HG03039 (cell line): ENCODE data around the gene ARHGDIB.

Experiments used
- ATAC-seq: cut with Tn5 transposase; IDR thresholded peaks from one replicate; pipeline ENCODE4 v1.9.1; 2021; ENCODE audit warnings: mild to moderate bottlenecking, moderate library complexity; ENCODE audit not compliant: unreplicated experiment

The ARHGDIB gene

DNA sequence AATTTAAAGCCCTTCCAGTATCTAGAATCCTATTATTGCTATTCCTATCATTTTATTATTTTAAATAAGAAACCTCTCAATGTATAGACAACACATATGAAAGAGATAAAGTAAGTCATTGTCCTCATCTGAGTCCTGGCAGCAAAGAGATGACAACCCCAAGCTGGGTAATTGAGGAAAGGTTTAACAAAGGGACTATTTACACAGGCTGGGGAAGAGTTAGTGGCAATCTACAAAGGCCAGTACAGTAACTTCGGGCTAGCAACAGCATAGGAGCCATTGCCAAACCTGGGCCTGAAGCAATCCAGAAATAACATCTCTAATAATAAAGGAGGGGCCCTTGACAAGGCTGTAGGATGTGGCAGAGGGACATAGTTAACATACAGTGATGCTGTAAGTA lies 22.6 kb upstream of the ARHGDIB start:
- ATAC-seq = no peak

DNA sequence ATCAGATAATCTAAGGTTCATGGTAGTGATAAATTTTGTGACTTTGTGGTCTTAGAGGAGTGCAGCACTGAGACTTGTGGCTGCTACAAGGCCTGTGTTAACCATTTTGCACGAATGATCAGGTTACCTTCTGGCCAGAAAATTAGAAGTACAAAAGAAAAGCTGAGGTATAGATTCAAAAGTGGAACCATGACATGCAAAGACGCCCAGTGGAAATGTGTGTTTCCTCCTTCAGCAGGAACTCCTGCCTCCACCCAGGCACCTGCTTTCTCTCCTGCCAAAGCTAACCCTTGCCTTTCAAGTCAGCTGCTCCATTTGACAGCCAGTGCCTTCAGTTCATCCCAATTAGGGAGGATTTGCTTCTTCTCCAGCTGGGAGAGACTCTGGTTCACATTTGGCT lies 21.6 kb upstream of the ARHGDIB start:
- no peak for ATAC-seq

DNA sequence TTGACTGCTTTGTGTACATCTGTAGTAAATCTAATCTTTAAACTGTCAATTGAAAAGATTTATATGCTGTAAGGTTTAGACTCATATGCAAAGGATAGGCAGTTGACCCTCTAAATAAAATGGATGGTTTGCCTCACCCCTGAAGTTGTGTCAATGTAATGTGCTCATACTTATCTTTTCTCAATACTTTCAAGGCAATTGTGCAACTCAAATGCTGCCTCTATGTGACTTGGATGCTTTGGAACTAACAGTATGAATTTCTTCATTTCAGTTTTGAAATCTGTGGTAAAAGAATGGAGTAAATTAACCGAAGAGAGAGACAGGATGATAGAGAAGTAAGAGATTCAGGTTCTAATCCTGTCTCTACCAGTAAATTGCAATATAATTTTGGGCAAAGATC lies 21.2 kb upstream of the ARHGDIB start:
- no peak for ATAC-seq

DNA sequence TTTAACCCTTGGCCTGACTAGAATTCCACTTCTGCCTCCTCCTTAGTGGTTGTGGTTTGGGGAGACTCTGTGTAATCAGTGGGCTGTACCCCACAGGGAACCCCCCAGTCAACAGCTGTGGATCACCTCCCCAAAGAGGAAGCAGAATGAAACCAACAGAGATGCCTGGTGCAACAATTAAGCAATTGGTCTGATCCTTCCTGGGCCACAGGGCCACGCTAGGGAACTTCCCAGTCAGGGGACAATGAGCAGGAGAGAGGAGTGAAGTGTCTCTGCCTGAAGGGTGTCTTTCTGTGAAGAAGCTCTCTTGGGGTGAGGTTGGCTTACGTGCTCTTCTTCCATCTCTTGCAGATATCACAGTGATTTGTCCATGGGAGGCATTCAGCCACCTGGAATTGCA lies 19.6 kb upstream of the ARHGDIB start:
- no peak for ATAC-seq

DNA sequence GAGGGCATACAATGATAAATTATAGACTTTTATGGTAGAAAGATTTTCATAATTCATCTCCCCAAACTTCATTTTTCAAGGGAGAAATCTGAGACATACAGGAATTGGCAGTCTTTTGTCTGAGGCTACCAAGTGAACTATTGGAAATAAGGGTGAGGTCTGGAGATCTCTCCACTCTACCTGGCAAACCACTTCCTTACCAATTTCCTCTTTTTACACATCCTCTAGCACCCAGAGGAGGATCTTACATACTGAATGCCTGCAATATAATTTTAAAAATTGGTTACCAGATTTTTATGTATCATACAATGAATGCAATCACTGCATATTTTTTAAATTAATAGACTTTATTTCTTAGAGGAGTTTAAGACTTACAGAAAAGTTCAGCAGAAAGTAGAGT lies 18.1 kb upstream of the ARHGDIB start:
- no peak for ATAC-seq

DNA sequence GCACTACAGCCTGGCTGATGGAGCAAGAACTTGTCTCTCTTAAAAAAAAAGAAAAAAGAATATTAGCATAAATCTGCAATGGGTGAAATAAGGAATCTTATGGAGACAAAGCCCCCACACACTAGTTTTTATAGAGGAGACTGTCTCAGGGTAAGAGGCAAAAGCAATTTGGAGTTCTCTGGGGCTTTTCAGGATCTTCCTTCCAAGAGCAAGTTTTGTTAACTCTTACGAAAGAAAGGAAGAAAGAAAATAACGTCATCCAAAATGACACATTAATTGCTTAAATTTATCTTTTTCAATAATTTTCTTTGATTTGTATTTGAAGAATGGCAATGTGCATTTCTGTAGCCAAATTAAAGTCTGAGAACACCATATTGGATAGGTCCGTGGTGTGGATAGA lies 15.3 kb upstream of the ARHGDIB start:
- no peak for ATAC-seq

DNA sequence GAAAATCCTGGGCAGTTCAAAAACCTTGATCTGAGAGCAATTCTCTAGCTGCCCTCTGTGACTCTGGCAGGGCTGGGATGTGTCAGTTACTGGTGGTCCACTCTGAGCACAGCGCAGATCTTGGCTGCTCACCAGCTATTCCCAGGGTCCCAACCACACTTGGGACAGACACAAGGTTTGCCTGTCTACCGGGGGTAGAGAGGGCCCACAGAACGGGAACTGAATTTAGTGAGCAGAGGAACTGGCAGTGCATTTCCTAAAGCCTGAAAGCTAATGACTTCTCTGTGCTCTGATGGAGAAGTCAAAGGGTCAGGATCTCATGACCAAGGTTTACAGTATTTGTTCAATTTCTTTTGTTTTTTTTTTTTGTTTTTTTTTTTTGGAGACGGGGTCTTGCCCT lies 14.1 kb upstream of the ARHGDIB start:
- no peak for ATAC-seq

DNA sequence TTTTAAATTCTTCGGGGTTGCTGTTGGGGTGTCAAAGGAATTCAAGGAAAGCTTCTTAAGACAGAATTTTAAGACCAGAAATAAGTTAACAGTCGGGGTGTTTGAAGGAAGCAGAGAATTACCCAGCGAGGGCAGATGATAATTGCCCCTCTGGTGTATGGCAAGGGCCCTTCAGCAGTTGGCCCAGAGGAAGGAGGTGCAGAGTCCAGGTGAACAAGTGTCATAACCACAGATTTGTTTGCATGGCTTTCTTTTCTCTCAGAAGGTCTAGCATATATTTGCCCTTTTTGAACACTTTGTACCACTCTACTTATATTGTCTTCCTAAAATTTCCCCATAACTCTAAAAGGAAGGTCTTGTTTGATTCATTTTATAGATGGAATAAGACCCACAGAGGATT lies 13.2 kb upstream of the ARHGDIB start:
- ATAC-seq = no peak

DNA sequence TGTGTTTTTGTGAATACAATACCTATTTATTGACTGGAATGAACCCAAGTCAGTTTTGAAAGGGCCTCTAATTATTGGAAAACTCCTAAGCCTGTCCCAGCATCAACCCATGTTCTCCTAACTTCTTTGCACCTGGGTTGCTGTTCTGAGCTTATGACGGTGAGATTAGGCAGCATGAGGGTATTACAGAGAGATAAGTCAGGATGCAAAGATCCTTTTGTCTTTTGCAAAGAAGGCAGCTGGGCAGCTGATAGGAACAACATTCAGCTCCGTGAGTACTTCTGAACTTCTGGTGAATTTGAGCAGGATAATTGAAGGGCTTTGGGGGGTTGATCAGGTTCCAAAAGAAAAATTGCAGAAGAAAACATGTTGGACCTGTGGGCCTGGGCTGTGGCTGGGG lies 11.4 kb upstream of the ARHGDIB start, which contains the start of gene PDE6H:
PDE6H (plus strand) TSS at position 227 of the 400 bp plus-strand sequence. CDS start 4,971 bp downstream, outside the sequence.
- ATAC-seq = no peak

DNA sequence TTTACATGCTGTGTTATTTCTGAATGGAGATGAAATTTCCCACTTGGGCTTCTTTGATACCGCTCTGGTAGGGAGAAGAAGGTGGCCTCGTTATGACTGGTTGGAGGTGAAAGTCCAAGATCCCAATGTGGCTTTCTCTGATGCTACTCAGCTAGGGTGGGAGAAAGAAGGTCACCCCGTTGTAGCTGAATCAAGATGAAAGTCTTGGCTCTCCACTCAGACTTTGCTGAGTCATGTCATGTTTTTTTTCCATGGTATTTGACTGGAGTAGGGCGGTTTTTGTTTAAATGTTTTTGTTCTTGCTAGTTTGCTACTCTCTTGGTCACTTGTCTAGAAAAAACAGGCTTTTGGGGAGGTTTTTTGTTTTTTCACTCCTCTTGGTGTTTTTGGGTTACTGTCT lies 9.1 kb upstream of the ARHGDIB start:
- no peak for ATAC-seq

DNA sequence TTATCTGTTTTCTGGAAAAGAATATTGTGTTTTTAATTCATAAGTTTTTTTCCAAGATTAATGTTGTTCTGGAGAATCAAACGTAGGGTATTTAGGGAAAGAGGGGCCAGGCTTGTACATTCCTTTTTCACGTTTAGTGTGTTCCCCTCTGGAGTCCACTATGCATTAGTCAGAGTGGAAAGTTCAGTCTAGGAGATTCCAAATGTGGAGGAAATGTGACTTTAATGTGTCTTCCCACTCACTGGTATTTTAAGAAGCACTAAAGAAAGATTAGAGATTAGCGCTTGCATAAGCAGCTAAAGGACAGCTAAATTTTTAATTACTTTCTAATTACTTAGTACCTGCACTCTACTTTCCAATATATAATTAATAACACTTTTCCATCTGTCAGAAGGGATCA lies 7.1 kb upstream of the ARHGDIB start:
- ATAC-seq = no peak

DNA sequence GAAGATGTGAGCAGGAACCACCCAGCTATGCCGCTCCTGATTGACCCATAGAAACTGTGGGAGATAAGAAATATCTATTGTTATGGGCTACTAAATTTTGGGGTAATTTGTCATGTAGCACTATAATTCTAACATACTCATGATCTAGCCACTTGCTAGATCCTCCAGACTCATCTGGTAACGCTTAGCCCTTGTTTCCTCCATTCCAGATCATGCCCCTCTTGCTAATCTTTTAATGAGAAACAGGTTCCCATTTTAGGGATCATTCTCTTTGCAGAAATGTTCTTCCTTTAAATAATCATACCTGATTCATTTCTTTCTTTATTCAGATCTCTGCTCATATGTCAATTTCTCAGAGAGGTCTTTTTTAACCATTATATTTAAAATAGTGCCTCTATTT lies 3.8 kb upstream of the ARHGDIB start:
- no peak for ATAC-seq

DNA sequence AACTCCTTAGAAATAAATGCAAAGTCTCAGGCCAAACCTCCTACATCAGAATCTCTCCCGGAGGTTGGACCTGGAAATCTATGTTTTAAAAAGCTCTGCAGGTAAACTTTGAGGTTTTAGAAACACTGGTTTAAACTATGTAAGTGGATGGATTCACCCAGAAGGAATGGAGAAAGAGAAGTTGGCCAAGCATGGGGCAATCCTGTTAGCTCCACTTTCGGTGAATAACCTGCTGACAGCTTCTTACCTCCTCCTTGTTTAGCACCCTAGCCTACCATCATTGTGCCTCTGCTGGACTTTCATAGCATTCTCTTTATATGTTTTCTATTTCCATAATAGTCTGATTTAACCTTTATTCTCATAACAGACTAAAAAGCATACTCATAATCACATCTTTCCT lies 3.0 kb upstream of the ARHGDIB start:
- no peak for ATAC-seq

DNA sequence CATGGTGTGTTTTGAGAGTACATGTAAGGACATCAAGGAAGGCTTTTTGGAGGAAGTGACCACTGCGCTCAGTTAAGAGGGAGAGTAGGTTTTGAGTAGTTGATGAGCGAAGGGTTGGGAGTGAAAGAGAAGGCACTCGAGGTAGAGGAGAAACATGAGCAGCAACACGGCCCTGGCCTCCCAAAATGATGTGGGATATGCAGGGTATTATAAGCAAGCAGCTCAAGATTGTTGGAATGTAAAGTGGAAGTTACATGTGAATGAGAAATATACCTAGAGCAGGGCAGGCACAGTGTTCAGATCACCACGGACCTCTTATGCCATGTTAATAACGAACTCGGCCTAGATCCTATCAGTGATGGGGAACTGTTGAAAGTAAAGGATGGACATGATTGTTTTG lies 2.1 kb upstream of the ARHGDIB start:
- ATAC-seq = no peak

DNA sequence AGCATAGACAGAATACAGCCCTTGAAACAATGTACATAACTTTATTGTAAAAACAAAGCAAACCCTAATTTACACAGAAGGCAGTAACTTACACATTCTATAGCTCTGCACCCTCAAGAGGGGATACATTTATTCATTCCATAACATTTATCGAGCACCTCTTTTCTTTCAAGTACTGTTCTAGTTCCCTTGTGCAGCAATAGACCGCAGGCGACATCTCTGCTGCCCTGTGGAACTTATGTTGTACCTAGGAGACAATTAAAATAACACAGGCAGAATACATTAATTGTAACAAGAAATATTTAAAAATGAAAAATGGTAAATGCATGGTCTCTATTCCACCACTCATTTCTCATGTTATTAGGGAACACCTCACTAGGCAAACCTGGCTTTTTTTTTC lies 1.4 kb upstream of the ARHGDIB start:
- no peak for ATAC-seq

DNA sequence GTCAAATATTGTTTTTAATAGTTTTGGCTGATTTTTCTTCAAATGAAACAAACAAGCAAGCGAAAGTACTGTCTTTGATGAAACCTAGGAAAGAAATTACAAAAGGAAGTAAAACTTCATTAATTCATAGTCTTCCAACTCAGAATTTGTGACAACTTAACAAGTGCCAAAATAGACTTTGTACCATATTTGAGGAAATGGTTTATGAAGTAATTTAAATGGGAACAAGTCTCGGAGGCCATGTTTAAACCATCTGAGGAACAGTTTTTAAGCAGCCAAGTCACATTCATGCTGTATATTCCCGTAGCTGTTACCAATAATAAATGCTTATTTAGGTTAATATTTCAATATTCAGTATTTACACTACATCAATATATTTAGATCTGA lies 745 bp upstream of the ARHGDIB start:
- ATAC-seq = no peak

DNA sequence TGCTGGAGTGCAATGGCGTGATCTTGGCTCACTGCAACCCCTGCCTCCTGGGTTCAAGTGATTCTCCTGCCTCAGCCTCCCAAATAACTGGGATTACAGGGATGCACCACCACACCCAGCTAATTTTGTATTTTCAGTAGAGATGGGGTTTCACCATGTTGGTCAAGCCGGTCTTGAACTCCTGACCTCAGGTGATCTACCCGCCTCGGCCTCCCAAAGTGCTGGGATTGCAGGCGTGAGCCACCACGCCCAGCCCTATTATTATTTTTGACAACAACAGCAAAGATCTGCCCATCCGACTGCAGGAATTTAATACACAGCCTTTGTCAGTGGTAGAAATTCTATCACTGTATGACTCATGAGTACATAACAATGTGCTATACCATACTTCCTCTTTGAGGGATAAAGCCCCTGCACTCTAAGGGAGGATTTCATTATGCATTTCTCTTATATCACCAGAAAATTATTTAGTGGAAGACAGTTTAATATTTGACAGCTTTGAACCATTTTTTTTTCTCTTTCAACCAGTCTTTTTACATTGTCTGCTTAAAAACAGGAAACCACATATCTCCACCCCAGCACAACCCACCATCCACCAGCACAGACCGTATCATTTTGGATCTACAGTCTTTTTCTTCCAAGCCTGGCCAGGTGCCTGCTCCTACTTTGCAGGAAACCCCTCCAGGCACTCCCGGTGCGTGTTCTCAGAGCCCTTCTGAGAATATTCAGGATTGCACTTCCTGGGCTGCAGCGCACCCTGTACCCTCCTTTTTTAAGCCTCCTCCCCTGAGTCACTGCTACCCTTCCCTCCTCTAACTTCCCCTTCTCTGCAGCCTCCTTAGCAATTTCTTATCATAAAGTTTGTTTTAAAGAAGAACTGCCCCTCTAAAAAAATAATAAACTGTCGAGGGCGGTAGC lies 594 bp downstream of the ARHGDIB start:
- ATAC-seq = peak; percentile 28

DNA sequence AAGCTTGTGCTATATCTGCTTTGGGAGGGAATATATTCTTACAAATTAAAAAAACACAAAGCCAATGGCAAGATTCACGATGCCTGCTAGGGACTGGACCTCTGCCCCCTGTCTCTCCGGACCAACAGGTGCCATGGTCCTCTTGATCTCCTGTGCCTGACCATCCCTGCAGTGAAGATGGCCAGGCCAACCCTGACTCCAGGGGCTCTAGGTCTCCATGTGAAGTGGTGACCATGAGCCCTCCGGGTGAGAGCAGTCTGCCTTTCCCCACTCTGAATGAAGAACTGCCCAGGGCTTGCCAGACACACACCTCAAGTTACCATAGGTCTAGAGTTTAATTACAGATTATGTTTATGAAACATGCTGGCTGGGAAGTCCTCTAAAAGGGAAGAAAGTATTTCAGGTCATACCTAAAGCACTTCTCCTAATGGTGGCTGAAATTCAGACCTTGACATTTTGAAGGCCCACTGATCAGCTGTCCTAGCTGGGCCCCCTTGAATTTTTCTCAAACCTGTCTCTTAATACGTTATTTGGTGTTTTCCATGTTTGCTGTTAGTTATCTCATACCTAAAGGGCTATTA lies 1.4 kb downstream of the ARHGDIB start:
- no peak for ATAC-seq

DNA sequence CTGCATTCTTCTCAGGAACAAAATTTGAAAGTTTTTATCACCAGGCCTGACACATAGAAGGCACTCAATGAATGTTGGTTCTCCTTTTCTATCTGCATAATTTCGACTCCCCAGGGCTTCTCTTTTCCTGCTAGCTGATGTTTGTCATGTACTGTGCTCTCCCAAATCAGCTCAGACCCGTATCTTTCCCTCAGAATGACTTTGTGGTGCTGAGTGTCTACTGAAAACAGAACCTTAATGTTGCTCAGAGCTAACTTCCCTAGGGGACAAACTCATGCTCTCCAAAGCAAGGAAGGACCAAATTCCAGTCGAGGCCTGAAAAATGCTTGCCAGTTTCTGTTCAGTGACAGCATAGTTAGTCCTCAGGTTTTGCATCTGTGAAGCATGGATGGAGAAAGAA lies 1.9 kb downstream of the ARHGDIB start:
- ATAC-seq = no peak

DNA sequence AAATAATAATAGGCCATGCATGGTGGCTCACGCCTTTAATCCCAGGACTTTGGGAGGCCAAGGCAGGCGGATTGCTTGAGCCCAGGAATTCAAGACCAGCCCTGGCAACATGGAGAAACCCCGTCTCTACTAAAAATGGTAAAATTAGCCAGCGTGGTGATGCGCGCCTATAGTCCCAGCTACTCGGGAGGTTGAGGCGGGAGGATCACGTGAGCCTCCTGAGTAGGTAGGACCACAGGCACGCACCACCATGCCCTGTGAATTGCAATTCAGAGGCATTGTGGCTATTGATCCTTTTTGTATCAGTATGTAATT lies 2.3 kb downstream of the ARHGDIB start:
- ATAC-seq = no peak

DNA sequence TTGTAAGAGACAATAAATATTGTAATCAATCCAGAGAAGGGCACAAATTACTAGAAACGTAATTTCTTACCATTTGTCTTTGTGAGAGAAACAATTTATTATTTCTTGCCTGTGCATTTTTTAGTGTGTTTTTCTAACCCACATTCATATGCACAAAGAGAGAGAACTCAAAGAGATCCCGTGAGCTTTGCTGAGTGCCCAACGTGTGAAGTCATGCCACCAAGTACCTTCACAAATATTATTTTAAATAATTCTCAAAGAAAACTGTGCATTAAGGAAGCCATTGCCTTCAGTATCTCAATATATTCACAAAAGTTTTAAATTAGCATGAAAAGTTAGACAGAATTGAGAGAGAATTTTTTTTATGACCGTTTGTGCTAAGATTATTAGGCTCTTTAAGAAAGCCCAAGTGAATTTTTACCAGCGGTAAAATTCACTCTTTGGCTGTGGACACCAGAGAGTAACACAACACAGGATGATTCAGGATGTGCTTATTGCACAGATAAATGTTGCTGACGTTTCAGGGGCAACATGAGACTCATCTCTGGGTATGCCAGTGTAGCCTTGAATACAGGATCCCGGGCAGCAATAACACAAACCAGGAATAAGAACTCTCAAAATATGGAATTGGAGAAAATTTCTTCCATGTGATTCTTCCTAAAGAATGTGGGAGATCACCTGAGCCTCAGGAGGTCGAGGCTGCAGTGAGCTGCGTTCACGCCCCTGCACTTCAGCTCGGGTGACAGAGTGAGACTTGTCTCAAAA lies 2.9 kb downstream of the ARHGDIB start:
- no peak for ATAC-seq

DNA sequence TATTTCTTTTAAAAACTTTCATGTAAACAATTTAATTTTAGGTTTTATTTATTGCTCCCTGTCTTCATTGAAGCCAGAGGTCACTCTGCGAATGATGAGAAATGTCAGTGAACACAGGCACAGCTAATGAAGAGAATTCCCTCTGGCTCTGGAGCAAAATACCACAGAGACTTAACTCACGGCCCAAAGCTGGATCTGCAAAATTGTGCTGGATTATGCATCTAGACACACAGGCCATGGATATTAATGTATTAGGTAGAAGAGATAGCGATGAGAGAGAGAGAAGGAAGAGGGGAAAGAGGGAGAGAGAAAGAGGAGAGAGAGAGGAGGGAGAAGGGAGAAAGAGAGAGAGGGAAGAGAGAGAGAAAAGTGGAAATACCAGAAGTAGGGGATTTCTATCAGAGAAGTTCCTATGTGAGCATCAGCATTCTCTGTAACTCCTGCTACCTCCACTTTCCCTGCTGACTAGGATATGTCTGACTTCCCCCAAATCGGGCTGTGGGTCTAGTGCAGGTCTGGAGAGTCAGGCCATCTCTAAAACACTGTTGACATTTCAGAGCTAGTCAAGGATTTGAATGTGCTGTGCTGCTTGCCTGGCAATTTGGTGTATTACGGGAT lies 3.7 kb downstream of the ARHGDIB start:
- ATAC-seq = no peak
